Measurements from ENCODE around the gene TM7SF2.

DNA sequence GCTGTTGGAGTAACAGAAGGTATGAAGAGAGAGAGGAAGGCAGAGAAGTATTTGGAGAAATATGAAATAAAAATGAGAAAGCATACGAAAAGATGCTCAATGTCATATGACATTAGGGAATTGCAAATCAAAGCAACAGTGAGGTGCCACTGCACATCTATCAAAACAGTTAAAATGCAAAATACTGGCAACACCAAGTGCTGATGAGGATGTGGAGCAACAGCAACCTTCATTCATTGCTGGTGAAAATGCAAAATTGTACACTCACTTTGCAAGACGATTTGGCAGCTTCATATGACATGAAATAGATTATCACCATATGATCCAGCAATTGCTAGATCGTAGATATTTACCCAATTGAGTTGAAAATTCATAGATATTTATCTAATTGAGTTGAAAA lies 49.0 kb downstream of the TM7SF2 start:
- no peak for TF ChIP-seq POLR2A (IDR thresholded peaks at IDR 0.05)
- no peak for TF ChIP-seq CTCF (IDR thresholded peaks at IDR 0.05)

All from right lobe of liver (tissue), 4 donors.